HEK293 (cell line): ENCODE data around the gene VAT1.

Source experiments
- MYNN ChIP-seq: fragments of 450-650 bp; formaldehyde crosslinking; IDR thresholded peaks from 2 replicates; pipeline ENCODE4 v1.5.1; 2016; ENCODE audit warnings: missing biosample characterization, missing genetic modification characterization, borderline replicate concordance
- REPIN1 ChIP-seq: fragments of 450-650 bp; formaldehyde crosslinking; IDR thresholded peaks from 2 replicates; pipeline ENCODE4 v1.5.1; 2017; ENCODE audit warnings: missing biosample characterization, missing genetic modification characterization, low read depth
- YY1 ChIP-seq: fragments of 450-650 bp; formaldehyde crosslinking; IDR thresholded peaks from 2 replicates; pipeline ENCODE4 v1.5.1; 2018; ENCODE audit warnings: missing biosample characterization, missing genetic modification characterization
- ZNF133 ChIP-seq: fragments of 450-650 bp; formaldehyde crosslinking; IDR thresholded peaks from 2 replicates; pipeline ENCODE4 v1.5.1; 2016; ENCODE audit warnings: missing biosample characterization, missing genetic modification characterization
- ZNF146 ChIP-seq: fragments of 450-650 bp; formaldehyde crosslinking; IDR thresholded peaks from 2 replicates; pipeline ENCODE4 v1.5.1; 2016; ENCODE audit warnings: missing biosample characterization, missing genetic modification characterization
- ZNF341 ChIP-seq: fragments of 450-650 bp; formaldehyde crosslinking; IDR thresholded peaks from 2 replicates; pipeline ENCODE4; 2016; ENCODE audit warnings: low read depth, missing biosample characterization, missing genetic modification characterization
- ZNF423 ChIP-seq: fragments of 450-650 bp; formaldehyde crosslinking; IDR thresholded peaks from 2 replicates; pipeline ENCODE4 v1.5.1; 2016; ENCODE audit warnings: missing biosample characterization, missing genetic modification characterization
- ZNF660 ChIP-seq: fragments of 450-650 bp; IDR thresholded peaks from 2 replicates; pipeline ENCODE4 v1.5.1; 2018; ENCODE audit warnings: missing biosample characterization, mild to moderate bottlenecking, missing genetic modification characterization
- TF ChIP-seq, protein P1 (sequence below): fragments of 450-650 bp; formaldehyde crosslinking; IDR thresholded peaks from 2 replicates; pipeline ENCODE4 v1.5.1; 2016; ENCODE audit warnings: missing biosample characterization, missing genetic modification characterization
- TF ChIP-seq, protein P2 (sequence below): fragments of 450-650 bp; IDR thresholded peaks from 2 replicates; pipeline ENCODE4 v1.5.1; 2018; ENCODE audit warnings: missing biosample characterization, missing genetic modification characterization
- TF ChIP-seq, protein P3 (sequence below): fragments of 450-650 bp; formaldehyde crosslinking; IDR thresholded peaks from 2 replicates; pipeline ENCODE4 v1.5.1; 2016; ENCODE audit warnings: missing biosample characterization, missing genetic modification characterization
- TF ChIP-seq, protein P4 (sequence below): fragments of 450-650 bp; formaldehyde crosslinking; IDR thresholded peaks from 2 replicates; pipeline ENCODE4 v1.5.1; 2016; ENCODE audit warnings: missing biosample characterization, missing genetic modification characterization
- TF ChIP-seq, protein P5 (sequence below): fragments of 450-650 bp; formaldehyde crosslinking; IDR thresholded peaks from 2 replicates; pipeline ENCODE4 v1.5.1; 2016; ENCODE audit warnings: missing biosample characterization, missing genetic modification characterization
- TF ChIP-seq, protein P6 (sequence below): fragments of 450-650 bp; formaldehyde crosslinking; IDR thresholded peaks from 2 replicates; pipeline ENCODE4 v1.5.1; 2016; ENCODE audit warnings: missing biosample characterization, missing genetic modification characterization

DNA sequence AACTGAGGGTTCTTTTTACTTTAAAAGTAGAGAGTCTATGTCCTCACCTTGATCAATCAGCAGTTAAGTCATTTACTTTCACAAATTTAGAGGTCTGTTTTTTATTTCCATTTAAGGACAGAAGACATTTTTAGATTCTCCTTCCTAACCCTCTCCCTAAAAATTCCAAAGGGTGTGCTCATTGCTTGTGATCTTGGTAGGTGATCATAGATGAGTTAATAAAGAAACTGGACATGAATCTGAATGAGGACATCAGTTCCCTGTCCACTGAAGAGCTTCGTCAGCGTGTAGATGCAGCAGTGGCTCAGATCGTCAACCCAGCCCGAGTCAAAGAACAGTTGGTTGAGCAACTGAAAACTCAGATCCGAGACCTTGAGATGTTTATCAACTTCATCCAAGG, 33.0 kb downstream of the VAT1 start:
- TF ChIP-seq, protein P1, sequence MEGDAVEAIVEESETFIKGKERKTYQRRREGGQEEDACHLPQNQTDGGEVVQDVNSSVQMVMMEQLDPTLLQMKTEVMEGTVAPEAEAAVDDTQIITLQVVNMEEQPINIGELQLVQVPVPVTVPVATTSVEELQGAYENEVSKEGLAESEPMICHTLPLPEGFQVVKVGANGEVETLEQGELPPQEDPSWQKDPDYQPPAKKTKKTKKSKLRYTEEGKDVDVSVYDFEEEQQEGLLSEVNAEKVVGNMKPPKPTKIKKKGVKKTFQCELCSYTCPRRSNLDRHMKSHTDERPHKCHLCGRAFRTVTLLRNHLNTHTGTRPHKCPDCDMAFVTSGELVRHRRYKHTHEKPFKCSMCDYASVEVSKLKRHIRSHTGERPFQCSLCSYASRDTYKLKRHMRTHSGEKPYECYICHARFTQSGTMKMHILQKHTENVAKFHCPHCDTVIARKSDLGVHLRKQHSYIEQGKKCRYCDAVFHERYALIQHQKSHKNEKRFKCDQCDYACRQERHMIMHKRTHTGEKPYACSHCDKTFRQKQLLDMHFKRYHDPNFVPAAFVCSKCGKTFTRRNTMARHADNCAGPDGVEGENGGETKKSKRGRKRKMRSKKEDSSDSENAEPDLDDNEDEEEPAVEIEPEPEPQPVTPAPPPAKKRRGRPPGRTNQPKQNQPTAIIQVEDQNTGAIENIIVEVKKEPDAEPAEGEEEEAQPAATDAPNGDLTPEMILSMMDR (tag by site-specific recombination): no peak
- TF ChIP-seq, protein P2, sequence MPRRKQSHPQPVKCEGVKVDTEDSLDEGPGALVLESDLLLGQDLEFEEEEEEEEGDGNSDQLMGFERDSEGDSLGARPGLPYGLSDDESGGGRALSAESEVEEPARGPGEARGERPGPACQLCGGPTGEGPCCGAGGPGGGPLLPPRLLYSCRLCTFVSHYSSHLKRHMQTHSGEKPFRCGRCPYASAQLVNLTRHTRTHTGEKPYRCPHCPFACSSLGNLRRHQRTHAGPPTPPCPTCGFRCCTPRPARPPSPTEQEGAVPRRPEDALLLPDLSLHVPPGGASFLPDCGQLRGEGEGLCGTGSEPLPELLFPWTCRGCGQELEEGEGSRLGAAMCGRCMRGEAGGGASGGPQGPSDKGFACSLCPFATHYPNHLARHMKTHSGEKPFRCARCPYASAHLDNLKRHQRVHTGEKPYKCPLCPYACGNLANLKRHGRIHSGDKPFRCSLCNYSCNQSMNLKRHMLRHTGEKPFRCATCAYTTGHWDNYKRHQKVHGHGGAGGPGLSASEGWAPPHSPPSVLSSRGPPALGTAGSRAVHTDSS: no peak
- TF ChIP-seq ZNF146 (tag by site-specific recombination) (no peak), ZNF133 (tag by site-specific recombination) (no peak), ZNF423 (tag by site-specific recombination) (no peak), REPIN1 (tag by site-specific recombination) (no peak), YY1 (tag by site-specific recombination) (no peak), ZNF341 (tag by site-specific recombination) (no peak), MYNN (tag by site-specific recombination) (no peak), ZNF660 (no peak)
- TF ChIP-seq, protein P3, sequence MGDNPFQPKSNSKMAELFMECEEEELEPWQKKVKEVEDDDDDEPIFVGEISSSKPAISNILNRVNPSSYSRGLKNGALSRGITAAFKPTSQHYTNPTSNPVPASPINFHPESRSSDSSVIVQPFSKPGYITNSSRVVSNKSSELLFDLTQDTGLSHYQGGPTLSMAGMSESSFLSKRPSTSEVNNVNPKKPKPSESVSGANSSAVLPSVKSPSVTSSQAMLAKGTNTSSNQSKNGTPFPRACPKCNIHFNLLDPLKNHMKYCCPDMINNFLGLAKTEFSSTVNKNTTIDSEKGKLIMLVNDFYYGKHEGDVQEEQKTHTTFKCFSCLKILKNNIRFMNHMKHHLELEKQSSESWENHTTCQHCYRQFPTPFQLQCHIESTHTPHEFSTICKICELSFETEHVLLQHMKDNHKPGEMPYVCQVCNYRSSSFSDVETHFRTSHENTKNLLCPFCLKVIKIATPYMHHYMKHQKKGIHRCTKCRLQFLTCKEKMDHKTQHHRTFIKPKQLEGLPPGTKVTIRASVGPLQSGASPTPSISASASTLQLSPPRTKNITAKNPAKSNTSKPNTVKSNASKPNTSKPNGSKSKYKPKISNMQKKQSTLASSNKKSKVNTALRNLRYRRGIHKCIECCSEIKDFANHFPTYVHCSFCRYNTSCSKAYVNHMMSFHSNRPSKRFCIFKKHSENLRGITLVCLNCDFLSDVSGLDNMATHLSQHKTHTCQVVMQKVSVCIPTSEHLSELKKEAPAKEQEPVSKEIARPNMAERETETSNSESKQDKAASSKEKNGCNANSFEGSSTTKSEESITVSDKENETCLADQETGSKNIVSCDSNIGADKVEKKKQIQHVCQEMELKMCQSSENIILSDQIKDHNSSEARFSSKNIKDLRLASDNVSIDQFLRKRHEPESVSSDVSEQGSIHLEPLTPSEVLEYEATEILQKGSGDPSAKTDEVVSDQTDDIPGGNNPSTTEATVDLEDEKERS: no peak
- TF ChIP-seq, protein P4, sequence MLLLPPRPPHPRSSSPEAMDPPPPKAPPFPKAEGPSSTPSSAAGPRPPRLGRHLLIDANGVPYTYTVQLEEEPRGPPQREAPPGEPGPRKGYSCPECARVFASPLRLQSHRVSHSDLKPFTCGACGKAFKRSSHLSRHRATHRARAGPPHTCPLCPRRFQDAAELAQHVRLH (tag by site-specific recombination): no peak
- TF ChIP-seq, protein P5, sequence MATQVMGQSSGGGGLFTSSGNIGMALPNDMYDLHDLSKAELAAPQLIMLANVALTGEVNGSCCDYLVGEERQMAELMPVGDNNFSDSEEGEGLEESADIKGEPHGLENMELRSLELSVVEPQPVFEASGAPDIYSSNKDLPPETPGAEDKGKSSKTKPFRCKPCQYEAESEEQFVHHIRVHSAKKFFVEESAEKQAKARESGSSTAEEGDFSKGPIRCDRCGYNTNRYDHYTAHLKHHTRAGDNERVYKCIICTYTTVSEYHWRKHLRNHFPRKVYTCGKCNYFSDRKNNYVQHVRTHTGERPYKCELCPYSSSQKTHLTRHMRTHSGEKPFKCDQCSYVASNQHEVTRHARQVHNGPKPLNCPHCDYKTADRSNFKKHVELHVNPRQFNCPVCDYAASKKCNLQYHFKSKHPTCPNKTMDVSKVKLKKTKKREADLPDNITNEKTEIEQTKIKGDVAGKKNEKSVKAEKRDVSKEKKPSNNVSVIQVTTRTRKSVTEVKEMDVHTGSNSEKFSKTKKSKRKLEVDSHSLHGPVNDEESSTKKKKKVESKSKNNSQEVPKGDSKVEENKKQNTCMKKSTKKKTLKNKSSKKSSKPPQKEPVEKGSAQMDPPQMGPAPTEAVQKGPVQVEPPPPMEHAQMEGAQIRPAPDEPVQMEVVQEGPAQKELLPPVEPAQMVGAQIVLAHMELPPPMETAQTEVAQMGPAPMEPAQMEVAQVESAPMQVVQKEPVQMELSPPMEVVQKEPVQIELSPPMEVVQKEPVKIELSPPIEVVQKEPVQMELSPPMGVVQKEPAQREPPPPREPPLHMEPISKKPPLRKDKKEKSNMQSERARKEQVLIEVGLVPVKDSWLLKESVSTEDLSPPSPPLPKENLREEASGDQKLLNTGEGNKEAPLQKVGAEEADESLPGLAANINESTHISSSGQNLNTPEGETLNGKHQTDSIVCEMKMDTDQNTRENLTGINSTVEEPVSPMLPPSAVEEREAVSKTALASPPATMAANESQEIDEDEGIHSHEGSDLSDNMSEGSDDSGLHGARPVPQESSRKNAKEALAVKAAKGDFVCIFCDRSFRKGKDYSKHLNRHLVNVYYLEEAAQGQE (tag by site-specific recombination): no peak
- TF ChIP-seq, protein P6, sequence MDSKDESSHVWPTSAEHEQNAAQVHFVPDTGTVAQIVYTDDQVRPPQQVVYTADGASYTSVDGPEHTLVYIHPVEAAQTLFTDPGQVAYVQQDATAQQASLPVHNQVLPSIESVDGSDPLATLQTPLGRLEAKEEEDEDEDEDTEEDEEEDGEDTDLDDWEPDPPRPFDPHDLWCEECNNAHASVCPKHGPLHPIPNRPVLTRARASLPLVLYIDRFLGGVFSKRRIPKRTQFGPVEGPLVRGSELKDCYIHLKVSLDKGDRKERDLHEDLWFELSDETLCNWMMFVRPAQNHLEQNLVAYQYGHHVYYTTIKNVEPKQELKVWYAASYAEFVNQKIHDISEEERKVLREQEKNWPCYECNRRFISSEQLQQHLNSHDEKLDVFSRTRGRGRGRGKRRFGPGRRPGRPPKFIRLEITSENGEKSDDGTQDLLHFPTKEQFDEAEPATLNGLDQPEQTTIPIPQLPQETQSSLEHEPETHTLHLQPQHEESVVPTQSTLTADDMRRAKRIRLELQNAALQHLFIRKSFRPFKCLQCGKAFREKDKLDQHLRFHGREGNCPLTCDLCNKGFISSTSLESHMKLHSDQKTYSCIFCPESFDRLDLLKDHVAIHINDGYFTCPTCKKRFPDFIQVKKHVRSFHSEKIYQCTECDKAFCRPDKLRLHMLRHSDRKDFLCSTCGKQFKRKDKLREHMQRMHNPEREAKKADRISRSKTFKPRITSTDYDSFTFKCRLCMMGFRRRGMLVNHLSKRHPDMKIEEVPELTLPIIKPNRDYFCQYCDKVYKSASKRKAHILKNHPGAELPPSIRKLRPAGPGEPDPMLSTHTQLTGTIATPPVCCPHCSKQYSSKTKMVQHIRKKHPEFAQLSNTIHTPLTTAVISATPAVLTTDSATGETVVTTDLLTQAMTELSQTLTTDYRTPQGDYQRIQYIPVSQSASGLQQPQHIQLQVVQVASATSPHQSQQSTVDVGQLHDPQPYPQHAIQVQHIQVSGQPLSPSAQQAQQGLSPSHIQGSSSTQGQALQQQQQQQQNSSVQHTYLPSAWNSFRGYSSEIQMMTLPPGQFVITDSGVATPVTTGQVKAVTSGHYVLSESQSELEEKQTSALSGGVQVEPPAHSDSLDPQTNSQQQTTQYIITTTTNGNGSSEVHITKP (tag by site-specific recombination): no peak
